Suprapubic skin (tissue), 4 donors: ENCODE results near the gene CHCT1. TPM values are rescaled to one million over a fixed set of nuclear protein-coding genes. Genes with fewer than 3 reads are reported as not detected.

Source experiments
- DNase-seq, 2 donors: peaks; one replicate each; pipeline ENCODE4 v3.0.0-alpha.2; 2019; ENCODE audit warnings: low spot score in 2 of 2
- H3K27ac ChIP-seq: fragments of 200-600 bp; sonication (generic); one replicate; pipeline ENCODE4 v1.5.1; 2019
- H3K27me3 ChIP-seq: fragments of 200-600 bp; sonication (generic); one replicate; pipeline ENCODE4 v1.5.1; 2019
- H3K36me3 ChIP-seq: fragments of 200-600 bp; sonication (generic); one replicate; pipeline ENCODE4 v1.5.1; 2019
- H3K4me1 ChIP-seq: fragments of 200-600 bp; sonication (generic); one replicate; pipeline ENCODE4 v1.5.1; 2019
- H3K4me3 ChIP-seq: fragments of 200-600 bp; sonication (generic); one replicate; pipeline ENCODE4 v1.5.1; 2019; ENCODE audit warnings: mild to moderate bottlenecking
- H3K9me3 ChIP-seq: fragments of 200-600 bp; sonication (generic); one replicate; pipeline ENCODE4 v1.5.1; 2019
- CTCF ChIP-seq, 2 donors: fragments of 200-600 bp in 1 of 2; fragments of 450-650 bp in 1 of 2; sonication (generic) in 1 of 2; IDR thresholded peaks; one replicate each; pipeline ENCODE4 v1.5.1; 2016 to 2019; ENCODE audit warnings: antibody characterized with exemption in 2 of 2, mild to moderate bottlenecking in 1 of 2, moderate library complexity in 1 of 2
- EP300 ChIP-seq: sonication (generic); formaldehyde crosslinking; IDR thresholded peaks from one replicate; pipeline ENCODE4 v1.6.1; 2017; ENCODE audit warnings: antibody characterized with exemption
- POLR2A ChIP-seq, 2 donors: fragments of 450-650 bp; IDR thresholded peaks; one replicate each; pipeline ENCODE4 v1.6.1; 2017; ENCODE audit warnings: antibody characterized with exemption in 2 of 2, mild to moderate bottlenecking in 2 of 2, moderate library complexity in 2 of 2
- POLR2AphosphoS5 ChIP-seq, 3 donors: sonication (generic); formaldehyde crosslinking; IDR thresholded peaks; one replicate each; pipeline ENCODE4 v1.6.1; 2017; ENCODE audit warnings: antibody characterized with exemption in 3 of 3
- WGBS: methylation state at CpG from one replicate; pipeline ENCODE4 v1.1.5; 2018; 5-methylcytosine and 5-hydroxymethylcytosine counted together
- total RNA-seq, 4 donors: library from RNA; depleted of rRNA; stranded (reverse); fragments of >200 nt; gene quantifications; one replicate each; pipeline ENCODE4 v1.1.0, GENCODE V29; 2016

The CHCT1 gene
- total RNA-seq, 4 donors from 2014 or later = not detected

- Histone ChIP-seq H3K36me3 (no peaks in the 10 kb centered on the region), H3K27ac (no peak overlapping the region), H3K4me1 (peaks cover 13% of the 10 kb centered on the region), H3K9me3 (no peaks in the 10 kb centered on the region), H3K4me3 (no peak overlapping the region), H3K27me3 (no peaks in the 10 kb centered on the region)
- DNase-seq = no peak
- WGBS = 90% methylated on average over 3 of the region's 3 CpGs
- TF ChIP-seq POLR2AphosphoS5 (IDR thresholded peaks at IDR 0.05) (no peak), POLR2A (IDR thresholded peaks at IDR 0.05) (no peak), CTCF (IDR thresholded peaks at IDR 0.05) (no peak), EP300 (no peak)
These were observed 25.9 kb upstream of the CHCT1 start for GRCh38 chr17:60396412-60396811.

- Histone ChIP-seq H3K27me3 (no peaks in the 10 kb centered on the region), H3K4me3 (no peak overlapping the region), H3K9me3 (no peaks in the 10 kb centered on the region), H3K4me1 (peaks cover 4% of the 10 kb centered on the region), H3K27ac (peak overlapping the region; percentile 15), H3K36me3 (no peaks in the 10 kb centered on the region)
- WGBS = 75% methylated on average over 3 of the region's 3 CpGs
- no peak for TF ChIP-seq POLR2A (IDR thresholded peaks at IDR 0.05)
- no peak for TF ChIP-seq CTCF (IDR thresholded peaks at IDR 0.05)
- TF ChIP-seq EP300 = no peak
- TF ChIP-seq POLR2AphosphoS5 (IDR thresholded peaks at IDR 0.05) = no peak
- no peak for DNase-seq
These were observed 23.9 kb upstream of the CHCT1 start for GRCh38 chr17:60398227-60398959.

- no peak for DNase-seq
- Histone ChIP-seq H3K9me3 (no peaks in the 10 kb centered on the region), H3K4me3 (no peak overlapping the region), H3K4me1 (no peaks in the 10 kb centered on the region), H3K27ac (no peak overlapping the region), H3K27me3 (no peaks in the 10 kb centered on the region), H3K36me3 (no peaks in the 10 kb centered on the region)
- TF ChIP-seq EP300 = no peak
- TF ChIP-seq POLR2A (IDR thresholded peaks at IDR 0.05) = no peak
- TF ChIP-seq POLR2AphosphoS5 (IDR thresholded peaks at IDR 0.05) = no peak
- no peak for TF ChIP-seq CTCF (IDR thresholded peaks at IDR 0.05)
These were observed 20.5 kb upstream of the CHCT1 start for GRCh38 chr17:60401819-60402218.

GRCh38 chr17:60403523-60403810, 18.8 kb upstream of the CHCT1 start:
- Histone ChIP-seq H3K27me3 (no peaks in the 10 kb centered on the region), H3K27ac (no peak overlapping the region), H3K9me3 (no peaks in the 10 kb centered on the region), H3K4me1 (no peaks in the 10 kb centered on the region), H3K4me3 (no peak overlapping the region), H3K36me3 (no peaks in the 10 kb centered on the region)
- no peak for DNase-seq
- WGBS = 90% methylated on average over 3 of the region's 3 CpGs
- TF ChIP-seq CTCF (IDR thresholded peaks at IDR 0.05) (no peak), POLR2AphosphoS5 (IDR thresholded peaks at IDR 0.05) (no peak), EP300 (no peak), POLR2A (IDR thresholded peaks at IDR 0.05) (no peak)

- DNase-seq = no peak
- Histone ChIP-seq H3K9me3 (no peaks in the 10 kb centered on the region), H3K36me3 (no peaks in the 10 kb centered on the region), H3K4me1 (no peaks in the 10 kb centered on the region), H3K4me3 (no peak overlapping the region), H3K27ac (no peak overlapping the region), H3K27me3 (no peaks in the 10 kb centered on the region)
- 89% methylated on average over 6 of the region's 6 CpGs for whole genome bisulfite sequencing
- no peak for TF ChIP-seq EP300
These were observed 18.3 kb upstream of the CHCT1 start for GRCh38 chr17:60403962-60404361.

- no peaks in the 10 kb centered on the region for H3K9me3 ChIP-seq
- H3K4me1 ChIP-seq = peaks cover 1% of the 10 kb centered on the region
- no peak overlapping the region for H3K4me3 ChIP-seq
- WGBS = 58% methylated on average over 3 of the region's 3 CpGs
- no peak overlapping the region for H3K27ac ChIP-seq
- no peak for DNase-seq
- H3K36me3 ChIP-seq = no peaks in the 10 kb centered on the region
- TF ChIP-seq POLR2A (IDR thresholded peaks at IDR 0.05) = no peak
- TF ChIP-seq CTCF (IDR thresholded peaks at IDR 0.05) = no peak
- TF ChIP-seq EP300 = no peak
- TF ChIP-seq POLR2AphosphoS5 (IDR thresholded peaks at IDR 0.05) = no peak
- no peaks in the 10 kb centered on the region for H3K27me3 ChIP-seq
These were observed 15.4 kb upstream of the CHCT1 start for GRCh38 chr17:60406887-60407286.
